GM23338 (cell line): ENCODE measurements around the gene AEN.

Experiments
- EZH2 ChIP-seq: fragments of 200-600 bp; sonication (generic); IDR thresholded peaks from one replicate; pipeline ENCODE4 v1.8.0; 2017; ENCODE audit warnings: antibody characterized with exemption, mild to moderate bottlenecking, low read depth; ENCODE audit not compliant: unreplicated experiment
- POLR2AphosphoS5 ChIP-seq: IDR thresholded peaks from 2 replicates; pipeline ENCODE4 v1.6.1; 2016; ENCODE audit warnings: antibody characterized with exemption, low read depth

- TF ChIP-seq POLR2AphosphoS5 (no peak), EZH2 (no peak)
Observed at GRCh38 chr15:88618686-88619085, 2.5 kb upstream of the AEN start.
